HepG2 (cell line): ENCODE results near the gene ZNF431. TPM values are rescaled to one million over a fixed set of nuclear protein-coding genes. Genes with fewer than 3 reads are reported as not detected.

Experiments used
- ATF2 ChIP-seq: sonication (generic); formaldehyde crosslinking; IDR thresholded peaks from 2 replicates; pipeline ENCODE4 v1.4.0; 2020; ENCODE audit warnings: missing genetic modification reagents
- FOXA1 ChIP-seq, 2 experiments: fragments of 450-650 bp in 1 of 2; sonication (generic) in 1 of 2; formaldehyde crosslinking in 1 of 2; IDR thresholded peaks; 2 replicates each; pipeline versions ENCODE4 v1.4.0 to v1.6.1; 2016 to 2020; ENCODE audit warnings: missing genetic modification reagents in 1 of 2
- FOXO1 ChIP-seq: sonication (generic); formaldehyde crosslinking; IDR thresholded peaks from 2 replicates; pipeline ENCODE4 v1.4.0; 2020; ENCODE audit warnings: missing genetic modification reagents
- GATAD2A ChIP-seq: IDR thresholded peaks from 2 replicates; pipeline ENCODE4 v1.6.1; 2016
- HCFC1 ChIP-seq: fragments of 150-350 bp; IDR thresholded peaks from 2 replicates; pipeline ENCODE4 v1.6.1; 2014; ENCODE audit warnings: low read depth, low read length
- HDAC2 ChIP-seq: sonication (generic); formaldehyde crosslinking; IDR thresholded peaks from 2 replicates; pipeline ENCODE4 v1.4.0; 2020; ENCODE audit warnings: missing genetic modification reagents
- NR2F1 ChIP-seq, 2 experiments: fragments of 450-650 bp in 1 of 2; formaldehyde crosslinking in 1 of 2; IDR thresholded peaks; 2 replicates each; pipeline versions ENCODE4 v1.5.0 to v1.6.1; 2016 to 2020; ENCODE audit warnings: mild to moderate bottlenecking in 1 of 2, missing compliant biosample characterization in 1 of 2, missing genetic modification reagents in 1 of 2, moderate library complexity in 1 of 2
- YEATS4 ChIP-seq: sonication (generic); formaldehyde crosslinking; IDR thresholded peaks from 2 replicates; pipeline ENCODE4 v1.4.0; 2020; ENCODE audit warnings: missing genetic modification reagents, borderline replicate concordance
- ZBTB7B ChIP-seq: sonication (generic); formaldehyde crosslinking; IDR thresholded peaks from 2 replicates; pipeline ENCODE4 v1.4.0; 2020; ENCODE audit warnings: missing genetic modification reagents
- ZNF549 ChIP-seq: sonication (generic); formaldehyde crosslinking; IDR thresholded peaks from 2 replicates; pipeline ENCODE4 v1.5.0; 2020; ENCODE audit warnings: missing genetic modification reagents
- ZNF768 ChIP-seq: sonication (generic); formaldehyde crosslinking; IDR thresholded peaks from 2 replicates; pipeline ENCODE4 v1.4.0; 2020; ENCODE audit warnings: missing genetic modification reagents
- ZNF782 ChIP-seq: sonication (generic); formaldehyde crosslinking; IDR thresholded peaks from 2 replicates; pipeline ENCODE4 v1.4.0; 2020; ENCODE audit warnings: missing genetic modification reagents, mild to moderate bottlenecking, borderline replicate concordance
- ZNF879 ChIP-seq: sonication (generic); formaldehyde crosslinking; IDR thresholded peaks from 2 replicates; pipeline ENCODE4 v1.8.1; 2023; ENCODE audit warnings: missing genetic modification reagents
- polyA plus RNA-seq, 8 experiments: library from polyadenylated mRNA; depleted of rRNA in 3 of 8; stranded (reverse) in 7 of 8; unstranded in 1 of 8; fragments of >200 nt; fragmentation: Illumina TruSeq in 4 of 8; extraction: Trizol in 4 of 8; gene quantifications; 2 replicates each; pipeline versions ENCODE4 v1.2.1 to v1.2.3, GENCODE V29; 2011 to 2016; ENCODE audit warnings: low read depth in 4 of 8, missing spikeins in 1 of 8, mixed read lengths in 1 of 8; ENCODE audit not compliant: insufficient read depth in 1 of 8
- total RNA-seq, 5 experiments: library from RNA; depleted of rRNA; stranded (reverse); fragments of >200 nt; fragmentation: Illumina TruSeq; extraction: Trizol; gene quantifications; 2 replicates each; pipeline ENCODE4 v1.2.3, GENCODE V29; 2016; ENCODE audit warnings: low read depth in 1 of 5
- TF ChIP-seq, protein P1 (sequence below): sonication (generic); formaldehyde crosslinking; IDR thresholded peaks from 2 replicates; pipeline ENCODE4 v1.4.0; 2020; ENCODE audit warnings: missing genetic modification reagents
- TF ChIP-seq, protein P2 (sequence below): sonication (generic); formaldehyde crosslinking; IDR thresholded peaks from 2 replicates; pipeline ENCODE4 v1.5.0; 2020; ENCODE audit warnings: mild to moderate bottlenecking, missing genetic modification reagents, borderline replicate concordance
- TF ChIP-seq, protein P3 (sequence below): sonication (generic); formaldehyde crosslinking; IDR thresholded peaks from 2 replicates; pipeline ENCODE4 v1.4.0; 2020; ENCODE audit warnings: missing genetic modification reagents

ZNF431 gene
- total and polyA plus RNA-seq, 2 of the 13 experiments (the other 11 are each of a cell fraction or from before 2014, with no cell fraction given): 4.4 to 11.8 TPM

DNA sequence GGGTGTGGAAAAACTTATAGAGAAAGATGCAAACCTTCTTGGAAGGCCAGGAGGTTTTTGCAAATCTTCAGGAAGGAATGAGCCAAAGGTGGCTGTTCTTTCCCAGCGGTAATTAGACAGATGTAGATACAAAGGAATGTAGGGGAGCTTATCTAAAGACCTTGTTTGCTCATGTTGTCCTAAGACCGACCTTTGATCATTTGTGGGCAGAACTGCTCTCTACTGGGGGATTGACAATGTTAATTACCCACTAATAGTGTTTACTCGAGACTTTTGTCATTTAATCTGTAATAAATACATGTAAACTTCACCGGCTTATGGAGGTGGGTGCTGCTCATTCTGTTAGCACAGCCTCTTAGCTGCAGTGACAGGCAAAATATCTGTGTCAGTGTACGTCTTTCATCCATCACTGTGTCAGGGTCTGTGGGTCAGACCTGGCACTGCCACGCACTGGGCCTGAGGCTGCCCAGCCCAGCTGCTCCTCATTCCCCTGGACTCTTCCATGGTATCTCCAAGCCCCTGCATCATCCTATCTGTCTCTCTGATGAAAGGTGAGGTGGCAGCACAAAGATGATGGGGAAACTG is 68.3 kb downstream of the ZNF431 start (continued):
- TF ChIP-seq, protein P1, sequence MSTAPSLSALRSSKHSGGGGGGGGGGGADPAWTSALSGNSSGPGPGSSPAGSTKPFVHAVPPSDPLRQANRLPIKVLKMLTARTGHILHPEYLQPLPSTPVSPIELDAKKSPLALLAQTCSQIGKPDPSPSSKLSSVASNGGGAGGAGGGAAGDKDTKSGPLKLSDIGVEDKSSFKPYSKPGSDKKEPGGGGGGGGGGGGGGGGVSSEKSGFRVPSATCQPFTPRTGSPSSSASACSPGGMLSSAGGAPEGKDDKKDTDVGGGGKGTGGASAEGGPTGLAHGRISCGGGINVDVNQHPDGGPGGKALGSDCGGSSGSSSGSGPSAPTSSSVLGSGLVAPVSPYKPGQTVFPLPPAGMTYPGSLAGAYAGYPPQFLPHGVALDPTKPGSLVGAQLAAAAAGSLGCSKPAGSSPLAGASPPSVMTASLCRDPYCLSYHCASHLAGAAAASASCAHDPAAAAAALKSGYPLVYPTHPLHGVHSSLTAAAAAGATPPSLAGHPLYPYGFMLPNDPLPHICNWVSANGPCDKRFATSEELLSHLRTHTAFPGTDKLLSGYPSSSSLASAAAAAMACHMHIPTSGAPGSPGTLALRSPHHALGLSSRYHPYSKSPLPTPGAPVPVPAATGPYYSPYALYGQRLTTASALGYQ (CRISPR knock-in tag): peak; percentile 93
- no peak for TF ChIP-seq ZBTB7B
- no peak for TF ChIP-seq ZNF879 (CRISPR knock-in tag)
- TF ChIP-seq FOXO1 (CRISPR knock-in tag): 0 out of 2 replicates have a peak, but pooled peaks have one; percentile 19
- no peak for TF ChIP-seq GATAD2A (CRISPR knock-in tag)
- TF ChIP-seq FOXA1 (IDR thresholded peaks at IDR 0.05): peak; percentile 60
- TF ChIP-seq FOXA1 (CRISPR knock-in tag; IDR thresholded peaks at IDR 0.05): peak; percentile 91
- no peak for TF ChIP-seq YEATS4
- TF ChIP-seq ZNF768 (CRISPR knock-in tag): no peak
- TF ChIP-seq ZNF782 (CRISPR knock-in tag): no peak
- TF ChIP-seq HCFC1: no peak
- peak; percentile 12; the same call in 1 of the 2 replicates for TF ChIP-seq ATF2 (CRISPR knock-in tag)
- no peak for TF ChIP-seq ZNF549 (CRISPR knock-in tag)
- TF ChIP-seq, protein P2, sequence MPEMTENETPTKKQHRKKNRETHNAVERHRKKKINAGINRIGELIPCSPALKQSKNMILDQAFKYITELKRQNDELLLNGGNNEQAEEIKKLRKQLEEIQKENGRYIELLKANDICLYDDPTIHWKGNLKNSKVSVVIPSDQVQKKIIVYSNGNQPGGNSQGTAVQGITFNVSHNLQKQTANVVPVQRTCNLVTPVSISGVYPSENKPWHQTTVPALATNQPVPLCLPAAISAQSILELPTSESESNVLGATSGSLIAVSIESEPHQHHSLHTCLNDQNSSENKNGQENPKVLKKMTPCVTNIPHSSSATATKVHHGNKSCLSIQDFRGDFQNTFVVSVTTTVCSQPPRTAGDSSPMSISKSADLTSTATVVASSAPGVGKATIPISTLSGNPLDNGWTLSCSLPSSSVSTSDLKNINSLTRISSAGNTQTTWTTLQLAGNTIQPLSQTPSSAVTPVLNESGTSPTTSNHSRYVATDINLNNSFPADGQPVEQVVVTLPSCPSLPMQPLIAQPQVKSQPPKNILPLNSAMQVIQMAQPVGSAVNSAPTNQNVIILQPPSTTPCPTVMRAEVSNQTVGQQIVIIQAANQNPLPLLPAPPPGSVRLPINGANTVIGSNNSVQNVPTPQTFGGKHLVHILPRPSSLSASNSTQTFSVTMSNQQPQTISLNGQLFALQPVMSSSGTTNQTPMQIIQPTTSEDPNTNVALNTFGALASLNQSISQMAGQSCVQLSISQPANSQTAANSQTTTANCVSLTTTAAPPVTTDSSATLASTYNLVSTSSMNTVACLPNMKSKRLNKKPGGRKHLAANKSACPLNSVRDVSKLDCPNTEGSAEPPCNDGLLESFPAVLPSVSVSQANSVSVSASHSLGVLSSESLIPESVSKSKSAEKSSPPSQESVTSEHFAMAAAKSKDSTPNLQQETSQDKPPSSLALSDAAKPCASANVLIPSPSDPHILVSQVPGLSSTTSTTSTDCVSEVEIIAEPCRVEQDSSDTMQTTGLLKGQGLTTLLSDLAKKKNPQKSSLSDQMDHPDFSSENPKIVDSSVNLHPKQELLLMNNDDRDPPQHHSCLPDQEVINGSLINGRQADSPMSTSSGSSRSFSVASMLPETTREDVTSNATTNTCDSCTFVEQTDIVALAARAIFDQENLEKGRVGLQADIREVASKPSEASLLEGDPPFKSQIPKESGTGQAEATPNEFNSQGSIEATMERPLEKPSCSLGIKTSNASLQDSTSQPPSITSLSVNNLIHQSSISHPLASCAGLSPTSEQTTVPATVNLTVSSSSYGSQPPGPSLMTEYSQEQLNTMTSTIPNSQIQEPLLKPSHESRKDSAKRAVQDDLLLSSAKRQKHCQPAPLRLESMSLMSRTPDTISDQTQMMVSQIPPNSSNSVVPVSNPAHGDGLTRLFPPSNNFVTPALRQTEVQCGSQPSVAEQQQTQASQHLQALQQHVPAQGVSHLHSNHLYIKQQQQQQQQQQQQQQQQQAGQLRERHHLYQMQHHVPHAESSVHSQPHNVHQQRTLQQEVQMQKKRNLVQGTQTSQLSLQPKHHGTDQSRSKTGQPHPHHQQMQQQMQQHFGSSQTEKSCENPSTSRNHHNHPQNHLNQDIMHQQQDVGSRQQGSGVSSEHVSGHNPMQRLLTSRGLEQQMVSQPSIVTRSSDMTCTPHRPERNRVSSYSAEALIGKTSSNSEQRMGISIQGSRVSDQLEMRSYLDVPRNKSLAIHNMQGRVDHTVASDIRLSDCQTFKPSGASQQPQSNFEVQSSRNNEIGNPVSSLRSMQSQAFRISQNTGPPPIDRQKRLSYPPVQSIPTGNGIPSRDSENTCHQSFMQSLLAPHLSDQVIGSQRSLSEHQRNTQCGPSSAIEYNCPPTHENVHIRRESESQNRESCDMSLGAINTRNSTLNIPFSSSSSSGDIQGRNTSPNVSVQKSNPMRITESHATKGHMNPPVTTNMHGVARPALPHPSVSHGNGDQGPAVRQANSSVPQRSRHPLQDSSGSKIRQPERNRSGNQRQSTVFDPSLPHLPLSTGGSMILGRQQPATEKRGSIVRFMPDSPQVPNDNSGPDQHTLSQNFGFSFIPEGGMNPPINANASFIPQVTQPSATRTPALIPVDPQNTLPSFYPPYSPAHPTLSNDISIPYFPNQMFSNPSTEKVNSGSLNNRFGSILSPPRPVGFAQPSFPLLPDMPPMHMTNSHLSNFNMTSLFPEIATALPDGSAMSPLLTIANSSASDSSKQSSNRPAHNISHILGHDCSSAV: no peak
- peak; percentile 65; the same call in 1 of the 2 replicates for TF ChIP-seq HDAC2
- TF ChIP-seq, protein P3, sequence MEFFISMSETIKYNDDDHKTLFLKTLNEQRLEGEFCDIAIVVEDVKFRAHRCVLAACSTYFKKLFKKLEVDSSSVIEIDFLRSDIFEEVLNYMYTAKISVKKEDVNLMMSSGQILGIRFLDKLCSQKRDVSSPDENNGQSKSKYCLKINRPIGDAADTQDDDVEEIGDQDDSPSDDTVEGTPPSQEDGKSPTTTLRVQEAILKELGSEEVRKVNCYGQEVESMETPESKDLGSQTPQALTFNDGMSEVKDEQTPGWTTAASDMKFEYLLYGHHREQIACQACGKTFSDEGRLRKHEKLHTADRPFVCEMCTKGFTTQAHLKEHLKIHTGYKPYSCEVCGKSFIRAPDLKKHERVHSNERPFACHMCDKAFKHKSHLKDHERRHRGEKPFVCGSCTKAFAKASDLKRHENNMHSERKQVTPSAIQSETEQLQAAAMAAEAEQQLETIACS: no peak
- TF ChIP-seq NR2F1 (CRISPR knock-in tag; IDR thresholded peaks at IDR 0.05): peak in 1 of 2 experiments; percentile 69; a peak in 1 of 4 replicates
